SJCRH30 (cell line): ENCODE results near the gene ZEB1. TPM values are rescaled to one million over a fixed set of nuclear protein-coding genes. Genes with fewer than 3 reads are reported as not detected.

ENCODE experiments used
- DNase-seq, 2 experiments: peaks; one replicate each; pipeline ENCODE4 v3.0.0-alpha.2; 2015 to 2020
- H3K27ac ChIP-seq: fragments of 250-450 bp; sonication (Bioruptor Pico); 2 replicates; pipeline ENCODE4 v1.5.1; 2020; ENCODE audit warnings: mild to moderate bottlenecking, moderate library complexity
- H3K27me3 ChIP-seq: fragments of 250-450 bp; sonication (Bioruptor Pico); 2 replicates; pipeline ENCODE4 v1.5.1; 2020; ENCODE audit warnings: mild to moderate bottlenecking, moderate library complexity
- H3K36me3 ChIP-seq: fragments of 250-450 bp; sonication (Bioruptor Pico); 2 replicates; pipeline ENCODE4 v1.5.1; 2020; ENCODE audit warnings: mild to moderate bottlenecking, moderate library complexity
- H3K4me1 ChIP-seq: fragments of 250-450 bp; sonication (Bioruptor Pico); 2 replicates; pipeline ENCODE4 v1.5.1; 2020; ENCODE audit warnings: mild to moderate bottlenecking, moderate library complexity
- H3K4me3 ChIP-seq: fragments of 250-450 bp; sonication (Bioruptor Pico); 2 replicates; pipeline ENCODE4 v1.5.1; 2020; ENCODE audit warnings: mild to moderate bottlenecking, moderate library complexity
- H3K9me3 ChIP-seq: fragments of 250-450 bp; sonication (Bioruptor Pico); replicated peaks from 2 replicates; pipeline ENCODE4 v1.5.1; 2020; ENCODE audit warnings: mild to moderate bottlenecking, moderate library complexity
- total RNA-seq: library from RNA; depleted of rRNA; stranded (reverse); fragments of >200 nt; shearing (Covaris generic); gene quantifications from 2 replicates; pipeline ENCODE4 v1.2.3, GENCODE V29; 2014

The ZEB1 gene
- total RNA-seq, 1 experiment from 2014 or later: 77.9 TPM

DNA sequence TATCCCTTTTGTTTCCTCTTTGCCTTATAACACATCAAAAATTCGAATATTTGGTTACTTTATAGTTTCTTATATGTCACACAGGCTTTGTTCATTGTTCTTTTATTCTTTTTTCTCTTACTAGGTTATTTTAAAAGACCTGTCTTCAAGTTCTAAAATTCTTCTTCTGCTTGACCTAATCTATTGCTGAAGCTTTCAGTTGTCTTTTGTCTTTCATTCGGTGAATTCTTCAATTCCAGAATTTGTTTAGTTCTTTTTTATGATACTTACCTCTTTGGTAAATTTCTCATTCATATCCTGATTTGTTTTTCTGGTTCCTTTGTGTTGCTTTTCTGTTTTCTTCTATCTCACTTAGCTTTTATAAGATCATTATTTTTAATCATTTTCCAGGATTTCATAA is 188.4 kb downstream of the ZEB1 start:
- H3K27me3 ChIP-seq: no peaks in the 10 kb centered on the region
- H3K9me3 ChIP-seq: peaks cover 23% of the 10 kb centered on the region
- peak in 1 of 2 experiments; percentile 20 for DNase-seq
- no peak overlapping the region for H3K27ac ChIP-seq
- H3K36me3 ChIP-seq: peaks cover 80% of the 10 kb centered on the region
- H3K4me3 ChIP-seq: no peak overlapping the region
- H3K4me1 ChIP-seq: no peaks in the 10 kb centered on the region

DNA sequence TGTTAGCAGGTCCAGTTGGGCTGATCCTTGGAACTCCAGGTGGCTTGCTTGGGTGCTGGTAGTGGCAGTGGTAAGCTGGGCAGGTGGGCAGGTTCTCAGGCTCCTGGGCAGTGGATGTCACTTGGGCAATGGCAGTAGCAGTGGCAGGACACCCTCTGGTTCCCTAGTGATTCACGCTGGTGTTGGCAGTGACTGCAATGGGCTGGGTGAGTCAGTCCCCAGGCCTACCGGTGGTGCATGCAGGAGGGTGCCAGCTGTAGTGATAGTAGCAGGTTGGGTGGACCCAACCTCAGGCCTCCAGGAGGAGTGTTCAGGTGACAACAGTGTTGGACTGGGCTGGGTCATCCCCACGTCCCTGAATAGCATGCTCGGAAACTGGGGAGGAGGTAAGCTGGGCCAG is 189.2 kb downstream of the ZEB1 start:
- peaks cover 23% of the 10 kb centered on the region for H3K9me3 ChIP-seq
- DNase-seq: no peak
- peaks cover 77% of the 10 kb centered on the region for H3K36me3 ChIP-seq
- no peaks in the 10 kb centered on the region for H3K27me3 ChIP-seq
- H3K4me3 ChIP-seq: no peak overlapping the region
- H3K4me1 ChIP-seq: no peaks in the 10 kb centered on the region
- no peak overlapping the region for H3K27ac ChIP-seq

DNA sequence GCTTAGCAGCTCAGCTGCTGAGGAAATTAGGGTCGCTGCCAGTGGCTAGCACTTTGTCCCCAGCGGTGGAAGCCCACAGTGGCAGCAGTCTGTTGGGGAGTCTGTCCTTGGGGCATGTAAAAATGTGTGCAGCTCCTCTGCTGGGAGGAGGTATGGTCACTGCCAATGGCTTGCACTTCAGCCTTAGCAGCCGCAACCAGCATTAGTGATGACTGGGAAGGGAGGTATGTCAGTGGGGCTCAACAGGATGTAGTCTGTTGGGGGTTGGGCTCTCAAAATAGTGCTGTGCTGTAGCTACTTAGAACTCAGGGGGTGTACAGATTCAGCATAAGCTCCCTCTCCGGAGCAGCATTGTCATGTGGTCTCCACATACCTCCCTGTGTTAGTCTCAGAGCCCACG is 189.9 kb downstream of the ZEB1 start:
- Histone ChIP-seq H3K36me3 (peaks cover 77% of the 10 kb centered on the region), H3K4me3 (no peak overlapping the region), H3K4me1 (no peaks in the 10 kb centered on the region), H3K9me3 (peaks cover 23% of the 10 kb centered on the region), H3K27ac (no peak overlapping the region), H3K27me3 (no peaks in the 10 kb centered on the region)
- no peak for DNase-seq

DNA sequence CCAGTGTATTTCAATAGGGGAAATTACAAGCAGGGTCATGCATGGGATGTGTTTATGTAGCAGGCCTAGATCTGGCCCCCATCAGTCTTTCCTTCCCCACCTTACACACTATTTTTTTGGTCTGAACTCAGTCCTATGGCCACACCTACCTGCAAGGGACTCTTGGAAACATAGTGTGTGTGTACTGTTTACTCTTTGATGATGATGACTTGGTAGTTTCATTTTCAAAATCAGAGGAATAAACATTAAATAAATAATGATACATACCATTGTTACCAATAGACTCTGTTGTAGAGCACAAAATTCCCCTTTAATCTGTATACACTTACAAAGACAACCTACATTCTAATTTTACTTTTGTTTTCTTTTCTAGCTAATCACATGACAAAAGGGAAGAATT is 191.0 kb downstream of the ZEB1 start:
- Histone ChIP-seq H3K9me3 (peaks cover 20% of the 10 kb centered on the region), H3K27me3 (no peaks in the 10 kb centered on the region), H3K4me3 (no peak overlapping the region), H3K36me3 (peaks cover 84% of the 10 kb centered on the region), H3K4me1 (no peaks in the 10 kb centered on the region), H3K27ac (no peak overlapping the region)
- no peak for DNase-seq

DNA sequence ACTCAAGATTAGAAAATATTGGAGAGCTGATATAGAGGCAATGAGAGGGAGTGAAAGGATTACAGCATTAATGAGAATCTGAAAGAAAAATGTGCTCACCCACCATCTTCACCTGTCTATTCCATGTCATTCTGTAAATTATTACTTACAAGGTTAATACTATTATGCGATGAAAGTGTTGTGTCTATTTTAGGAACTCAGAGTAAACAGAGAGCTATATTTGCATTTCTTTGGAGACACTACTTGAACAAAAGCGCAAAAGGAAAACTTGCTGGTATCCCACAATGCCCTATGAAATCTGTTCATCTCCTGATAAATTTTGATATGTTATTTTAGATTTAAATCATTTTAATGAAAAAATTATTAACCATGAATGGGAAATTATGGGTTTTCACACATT is 196.1 kb downstream of the ZEB1 start:
- DNase-seq: no peak
- Histone ChIP-seq H3K4me3 (no peak overlapping the region), H3K36me3 (peaks cover 75% of the 10 kb centered on the region), H3K9me3 (no peaks in the 10 kb centered on the region), H3K4me1 (no peaks in the 10 kb centered on the region), H3K27me3 (no peaks in the 10 kb centered on the region), H3K27ac (no peak overlapping the region)

DNA sequence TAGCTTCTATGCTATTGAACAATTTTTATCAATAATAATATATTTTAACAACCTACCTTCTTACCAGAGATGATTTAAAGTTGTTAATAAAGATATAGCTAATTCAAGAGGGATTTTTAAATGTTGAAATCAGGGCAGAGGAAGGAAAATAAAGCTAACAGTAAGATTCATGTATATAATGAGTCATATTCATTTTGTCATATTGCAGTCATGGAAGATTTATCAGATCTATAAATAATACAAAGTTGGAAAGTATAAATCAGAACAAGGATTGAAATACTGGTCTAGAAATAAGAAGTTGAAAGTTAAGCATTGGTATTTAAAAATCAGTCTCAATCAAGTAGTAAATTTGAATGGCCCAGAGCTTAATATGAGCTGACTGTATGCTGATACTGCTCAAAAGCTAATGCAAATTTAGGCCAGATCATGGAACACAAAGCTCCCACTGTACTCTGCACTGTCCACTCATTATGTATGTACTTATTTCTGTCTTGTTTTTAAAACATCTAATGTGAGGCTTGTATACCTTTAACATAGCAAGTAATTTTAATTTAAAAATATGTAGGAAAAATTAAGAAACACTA is 196.9 kb downstream of the ZEB1 start:
- Histone ChIP-seq H3K4me3 (no peak overlapping the region), H3K36me3 (peaks cover 75% of the 10 kb centered on the region), H3K27me3 (no peaks in the 10 kb centered on the region), H3K27ac (no peak overlapping the region), H3K4me1 (no peaks in the 10 kb centered on the region), H3K9me3 (no peaks in the 10 kb centered on the region)
- no peak for DNase-seq

DNA sequence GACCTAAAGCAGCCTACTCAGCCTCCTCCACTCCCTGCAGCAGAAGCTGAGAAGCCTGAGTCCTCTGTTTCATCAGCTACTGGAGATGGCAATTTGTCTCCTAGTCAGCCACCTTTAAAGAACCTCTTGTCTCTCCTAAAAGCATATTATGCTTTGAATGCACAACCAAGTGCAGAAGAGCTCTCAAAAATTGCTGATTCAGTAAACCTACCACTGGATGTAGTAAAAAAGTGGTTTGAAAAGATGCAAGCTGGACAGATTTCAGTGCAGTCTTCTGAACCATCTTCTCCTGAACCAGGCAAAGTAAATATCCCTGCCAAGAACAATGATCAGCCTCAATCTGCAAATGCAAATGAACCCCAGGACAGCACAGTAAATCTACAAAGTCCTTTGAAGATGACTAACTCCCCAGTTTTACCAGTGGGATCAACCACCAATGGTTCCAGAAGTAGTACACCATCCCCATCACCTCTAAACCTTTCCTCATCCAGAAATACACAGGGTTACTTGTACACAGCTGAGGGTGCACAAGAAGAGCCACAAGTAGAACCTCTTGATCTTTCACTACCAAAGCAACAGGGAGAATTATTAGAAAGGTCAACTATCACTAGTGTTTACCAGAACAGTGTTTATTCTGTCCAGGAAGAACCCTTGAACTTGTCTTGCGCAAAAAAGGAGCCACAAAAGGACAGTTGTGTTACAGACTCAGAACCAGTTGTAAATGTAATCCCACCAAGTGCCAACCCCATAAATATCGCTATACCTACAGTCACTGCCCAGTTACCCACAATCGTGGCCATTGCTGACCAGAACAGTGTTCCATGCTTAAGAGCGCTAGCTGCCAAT is 202.2 kb downstream of the ZEB1 start:
- Histone ChIP-seq H3K4me3 (no peak overlapping the region), H3K4me1 (peaks cover 5% of the 10 kb centered on the region; the same call in 1 of the 2 replicates), H3K36me3 (peaks cover 84% of the 10 kb centered on the region), H3K27me3 (no peaks in the 10 kb centered on the region), H3K9me3 (no peaks in the 10 kb centered on the region), H3K27ac (no peak overlapping the region)
- DNase-seq: no peak

DNA sequence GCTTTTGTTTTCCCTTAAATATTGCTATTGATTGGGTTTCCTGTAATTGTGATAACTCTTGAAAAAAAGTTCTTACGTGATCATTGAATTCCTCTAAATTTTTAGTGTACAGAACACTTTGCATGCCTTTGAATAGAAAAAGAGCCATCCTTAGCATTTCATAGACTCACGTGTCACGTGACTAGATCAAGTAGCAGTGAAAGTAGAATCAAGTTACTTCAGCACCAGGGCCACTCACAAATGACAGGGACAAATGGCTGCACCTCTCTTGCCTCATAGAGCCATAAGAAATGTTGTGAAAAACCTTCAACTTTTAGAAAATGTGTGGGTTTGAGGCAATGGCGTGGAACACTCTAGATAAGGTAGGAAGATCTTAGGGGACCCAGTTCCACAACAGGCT is 203.8 kb downstream of the ZEB1 start:
- Histone ChIP-seq H3K4me1 (peaks cover 6% of the 10 kb centered on the region; the same call in 1 of the 2 replicates), H3K36me3 (peaks cover 94% of the 10 kb centered on the region), H3K27me3 (no peaks in the 10 kb centered on the region), H3K27ac (no peak overlapping the region), H3K9me3 (no peaks in the 10 kb centered on the region), H3K4me3 (no peak overlapping the region)
- peak in 1 of 2 experiments; percentile 36 for DNase-seq

DNA sequence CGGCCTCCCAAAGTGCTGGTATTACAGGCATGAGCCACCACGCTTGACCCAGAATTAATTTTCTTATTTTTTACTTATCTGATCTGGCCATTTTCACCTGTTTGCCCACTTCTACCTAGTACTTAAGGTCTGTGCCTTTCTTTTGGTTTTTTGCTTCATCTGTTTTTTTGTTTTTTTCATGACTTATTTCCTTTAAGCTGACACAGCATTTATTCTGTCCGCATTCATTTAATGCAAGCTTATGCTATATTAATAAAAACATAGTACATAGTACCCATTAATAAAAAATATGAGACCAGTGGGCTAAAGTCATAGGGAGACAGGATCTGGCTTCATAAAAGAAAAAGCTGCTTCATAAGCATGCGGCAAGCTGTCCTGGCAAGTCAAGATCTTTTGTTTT is 205.4 kb downstream of the ZEB1 start:
- peaks cover 90% of the 10 kb centered on the region for H3K36me3 ChIP-seq

DNA sequence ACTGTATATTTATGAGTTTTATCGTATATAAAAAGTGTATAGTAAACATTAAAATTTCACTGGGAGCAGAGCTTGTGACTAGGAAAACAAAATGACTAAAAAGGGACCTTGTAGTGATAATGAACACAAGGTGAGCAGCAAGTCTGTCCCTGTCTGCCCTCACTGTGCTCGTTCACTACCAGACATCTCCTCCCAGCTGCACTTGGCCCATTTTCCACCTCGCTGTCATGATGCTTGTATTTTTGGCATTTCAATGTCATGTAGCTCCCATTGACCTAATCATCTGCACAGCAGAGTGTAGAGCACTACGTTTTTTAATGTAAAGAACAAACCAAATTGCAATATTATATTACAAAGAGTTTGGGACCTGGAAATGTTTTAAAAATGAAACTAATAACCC is 207.2 kb downstream of the ZEB1 start:
- peaks cover 80% of the 10 kb centered on the region for H3K36me3 ChIP-seq
- H3K9me3 ChIP-seq: no peaks in the 10 kb centered on the region
- peaks cover 12% of the 10 kb centered on the region for H3K4me1 ChIP-seq
- no peaks in the 10 kb centered on the region for H3K27me3 ChIP-seq
- no peak overlapping the region for H3K4me3 ChIP-seq
- no peak for DNase-seq
- no peak overlapping the region for H3K27ac ChIP-seq

More for the DNA sequence above, 205.4 kb downstream of the ZEB1 start:
- Histone ChIP-seq H3K27me3 (no peaks in the 10 kb centered on the region), H3K27ac (no peak overlapping the region), H3K4me3 (no peak overlapping the region), H3K9me3 (no peaks in the 10 kb centered on the region), H3K4me1 (peaks cover 12% of the 10 kb centered on the region)
- DNase-seq: no peak

DNA sequence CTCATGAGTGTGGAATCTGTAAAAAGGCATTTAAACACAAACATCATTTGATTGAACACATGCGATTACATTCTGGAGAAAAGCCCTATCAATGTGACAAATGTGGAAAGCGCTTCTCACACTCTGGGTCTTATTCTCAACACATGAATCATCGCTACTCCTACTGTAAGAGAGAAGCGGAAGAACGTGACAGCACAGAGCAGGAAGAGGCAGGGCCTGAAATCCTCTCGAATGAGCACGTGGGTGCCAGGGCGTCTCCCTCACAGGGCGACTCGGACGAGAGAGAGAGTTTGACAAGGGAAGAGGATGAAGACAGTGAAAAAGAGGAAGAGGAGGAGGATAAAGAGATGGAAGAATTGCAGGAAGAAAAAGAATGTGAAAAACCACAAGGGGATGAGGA is 207.7 kb downstream of the ZEB1 start:
- H3K4me1 ChIP-seq: peaks cover 12% of the 10 kb centered on the region
- H3K9me3 ChIP-seq: no peaks in the 10 kb centered on the region
- H3K4me3 ChIP-seq: no peak overlapping the region
- DNase-seq: no peak
- H3K36me3 ChIP-seq: peaks cover 74% of the 10 kb centered on the region
- no peak overlapping the region for H3K27ac ChIP-seq
- H3K27me3 ChIP-seq: no peaks in the 10 kb centered on the region

DNA sequence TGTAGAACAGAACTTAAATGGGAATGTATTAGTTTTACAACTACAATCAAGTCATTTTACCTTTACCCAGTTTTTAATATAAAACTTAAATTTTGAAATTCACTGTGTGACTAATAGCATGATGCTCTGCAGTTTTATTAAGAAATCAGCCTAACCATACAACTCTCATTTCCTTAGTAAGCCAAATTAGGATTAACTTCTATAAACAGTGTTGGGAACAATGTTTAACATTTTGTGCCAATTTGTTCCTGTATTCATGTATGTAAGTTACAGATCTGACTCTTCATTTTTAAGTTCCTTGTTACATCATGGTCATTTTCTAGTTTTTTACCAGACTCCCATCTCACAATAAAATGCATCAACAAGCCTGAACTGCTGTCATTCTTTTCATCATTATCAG is 209.8 kb downstream of the ZEB1 start:
- peaks cover 7% of the 10 kb centered on the region; the same call in 1 of the 2 replicates for H3K4me1 ChIP-seq
- no peak overlapping the region for H3K4me3 ChIP-seq
- H3K9me3 ChIP-seq: no peaks in the 10 kb centered on the region
- DNase-seq: no peak
- H3K27ac ChIP-seq: no peak overlapping the region
- H3K27me3 ChIP-seq: no peaks in the 10 kb centered on the region
- H3K36me3 ChIP-seq: peaks cover 53% of the 10 kb centered on the region

DNA sequence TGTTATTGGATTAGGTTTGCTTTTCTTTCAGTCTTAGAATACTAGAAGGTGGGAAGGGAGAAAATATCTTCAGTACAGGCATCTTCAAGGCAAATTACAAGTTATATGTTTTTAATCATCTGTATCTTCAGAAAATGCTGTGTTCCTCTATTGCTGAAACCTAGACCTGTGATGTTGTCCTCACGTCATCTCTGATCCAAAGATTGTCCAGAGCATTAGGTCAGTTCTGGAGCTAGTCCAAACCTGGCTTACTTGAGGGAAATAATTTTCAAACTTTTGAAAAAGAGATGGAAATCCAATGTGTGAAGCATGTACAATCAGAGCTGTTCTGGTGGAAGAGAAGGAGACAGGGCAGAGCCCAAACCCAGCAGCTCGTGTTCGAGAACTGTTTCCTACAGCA is 217.3 kb downstream of the ZEB1 start:
- Histone ChIP-seq H3K4me3 (no peak overlapping the region), H3K9me3 (0 out of 2 replicates have a peak, but pooled peaks cover 2% of the 10 kb centered on the region), H3K27me3 (no peaks in the 10 kb centered on the region), H3K4me1 (no peaks in the 10 kb centered on the region), H3K27ac (no peak overlapping the region), H3K36me3 (no peaks in the 10 kb centered on the region)
- no peak for DNase-seq

DNA sequence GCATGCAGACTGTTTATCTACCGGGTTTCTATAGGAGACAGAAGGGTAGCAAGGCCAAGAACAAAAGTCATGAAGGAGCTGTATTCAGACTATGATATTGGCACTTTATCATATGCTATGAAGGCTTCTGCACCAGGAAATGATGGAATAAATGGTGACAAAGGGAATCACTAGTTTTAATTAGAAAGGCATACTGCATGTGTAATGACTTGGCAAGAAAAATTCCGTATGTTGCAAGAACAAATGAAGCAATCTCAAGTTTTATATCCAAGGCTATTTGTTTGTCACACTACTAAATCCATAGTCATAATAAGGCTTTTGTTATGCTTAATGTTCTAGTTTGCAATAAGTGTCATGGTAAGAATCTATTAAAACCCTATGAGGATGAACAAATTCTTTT is 230.9 kb downstream of the ZEB1 start:
- H3K27ac ChIP-seq: no peak overlapping the region
- no peaks in the 10 kb centered on the region for H3K4me1 ChIP-seq
- no peak for DNase-seq
- H3K27me3 ChIP-seq: no peaks in the 10 kb centered on the region; the same call in 1 of the 2 replicates
- 0 out of 2 replicates have a peak, but pooled peaks cover 2% of the 10 kb centered on the region for H3K9me3 ChIP-seq
- H3K36me3 ChIP-seq: no peaks in the 10 kb centered on the region
- H3K4me3 ChIP-seq: no peak overlapping the region

DNA sequence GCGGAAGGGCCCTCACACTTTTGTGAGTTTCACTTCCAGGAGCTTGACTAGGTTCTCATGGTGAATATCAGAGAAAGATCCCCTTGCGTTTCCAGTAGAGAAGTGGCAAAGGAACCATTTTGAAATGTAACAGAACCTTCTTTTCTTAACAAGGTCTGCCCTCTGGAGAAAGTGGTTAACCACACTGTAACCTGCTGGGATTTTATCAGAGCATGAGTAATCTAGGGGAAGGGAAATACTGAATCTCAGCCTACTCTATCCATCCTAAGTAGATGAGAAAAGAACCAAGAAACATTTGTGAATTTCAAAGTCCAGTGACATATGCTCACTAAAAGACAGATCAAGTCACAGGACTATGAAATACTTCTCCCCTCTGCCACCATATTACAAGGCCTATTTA is 235.5 kb downstream of the ZEB1 start:
- peak in 1 of 2 experiments; percentile 17 for DNase-seq
- no peaks in the 10 kb centered on the region; the same call in 1 of the 2 replicates for H3K27me3 ChIP-seq
- H3K27ac ChIP-seq: no peak overlapping the region
- H3K4me1 ChIP-seq: no peaks in the 10 kb centered on the region
- H3K36me3 ChIP-seq: no peaks in the 10 kb centered on the region
- H3K9me3 ChIP-seq: peaks cover 10% of the 10 kb centered on the region
- H3K4me3 ChIP-seq: no peak overlapping the region
